KMS-11 (cell line): ENCODE data around the gene FER.

Source experiments
- H2AFZ ChIP-seq: fragments of 200-600 bp; sonication (generic); 2 replicates; pipeline ENCODE4 v1.6.1; 2016; ENCODE audit warnings: antibody characterized with exemption, mixed run types, low read depth
- H3K27ac ChIP-seq: fragments of 200-600 bp; sonication (generic); 2 replicates; pipeline ENCODE4 v1.6.1; 2016; ENCODE audit warnings: mild to moderate bottlenecking, mixed run types
- H3K27me3 ChIP-seq: fragments of 200-600 bp; sonication (generic); 2 replicates; pipeline ENCODE4 v1.6.1; 2017; ENCODE audit warnings: mild to moderate bottlenecking, low read depth, mixed run types, moderate library complexity; ENCODE audit not compliant: insufficient read depth
- H3K36me3 ChIP-seq: fragments of 200-600 bp; sonication (generic); 2 replicates; pipeline ENCODE4 v1.6.1; 2017; ENCODE audit warnings: mild to moderate bottlenecking, mixed run types; ENCODE audit not compliant: insufficient read depth
- H3K4me1 ChIP-seq: fragments of 200-600 bp; sonication (generic); 2 replicates; pipeline ENCODE4 v1.6.1; 2016; ENCODE audit warnings: mild to moderate bottlenecking, low read depth, mixed run types; ENCODE audit not compliant: poor library complexity, severe bottlenecking
- H3K4me2 ChIP-seq: fragments of 200-600 bp; sonication (generic); 2 replicates; pipeline ENCODE4 v1.7.0; 2016; ENCODE audit warnings: mild to moderate bottlenecking, mixed run types
- H3K4me3 ChIP-seq: fragments of 200-600 bp; sonication (generic); IDR thresholded peaks from 2 replicates; pipeline ENCODE4 v1.6.1; 2017; ENCODE audit warnings: low read depth, low read length, mixed read lengths; ENCODE audit not compliant: insufficient read depth
- H3K79me2 ChIP-seq: fragments of 200-600 bp; sonication (generic); 2 replicates; pipeline ENCODE4 v1.6.1; 2016; ENCODE audit warnings: low read depth, mixed run types; ENCODE audit not compliant: insufficient read depth
- H3K9ac ChIP-seq: fragments of 200-600 bp; sonication (generic); 2 replicates; pipeline ENCODE4 v1.6.1; 2016; ENCODE audit warnings: mild to moderate bottlenecking, mixed run types
- H4K20me1 ChIP-seq: fragments of 200-600 bp; sonication (generic); 2 replicates; pipeline ENCODE4 v1.6.1; 2016; ENCODE audit warnings: mild to moderate bottlenecking, mixed run types; ENCODE audit not compliant: insufficient read depth
- TF ChIP-seq, protein P1 (sequence below): fragments of 200-600 bp; sonication (generic); conservative IDR thresholded peaks from 2 replicates; pipeline ENCODE4 v1.6.1; 2017; ENCODE audit warnings: low read depth, mild to moderate bottlenecking, antibody characterized with exemption, low read length, moderate library complexity, mixed read lengths

FER gene

GRCh38 chr5:109143031-109143430 lies 395.3 kb downstream of the FER start:
- Histone ChIP-seq H3K4me1 (no peaks in the 10 kb centered on the region), H3K79me2 (no peaks in the 10 kb centered on the region), H3K27me3 (no peaks in the 10 kb centered on the region), H3K36me3 (no peaks in the 10 kb centered on the region), H2AFZ (no peak overlapping the region), H4K20me1 (no peaks in the 10 kb centered on the region), H3K9ac (no peak overlapping the region), H3K4me3 (no peak overlapping the region), H3K4me2 (no peak overlapping the region), H3K27ac (no peak overlapping the region)
- TF ChIP-seq, protein P1, sequence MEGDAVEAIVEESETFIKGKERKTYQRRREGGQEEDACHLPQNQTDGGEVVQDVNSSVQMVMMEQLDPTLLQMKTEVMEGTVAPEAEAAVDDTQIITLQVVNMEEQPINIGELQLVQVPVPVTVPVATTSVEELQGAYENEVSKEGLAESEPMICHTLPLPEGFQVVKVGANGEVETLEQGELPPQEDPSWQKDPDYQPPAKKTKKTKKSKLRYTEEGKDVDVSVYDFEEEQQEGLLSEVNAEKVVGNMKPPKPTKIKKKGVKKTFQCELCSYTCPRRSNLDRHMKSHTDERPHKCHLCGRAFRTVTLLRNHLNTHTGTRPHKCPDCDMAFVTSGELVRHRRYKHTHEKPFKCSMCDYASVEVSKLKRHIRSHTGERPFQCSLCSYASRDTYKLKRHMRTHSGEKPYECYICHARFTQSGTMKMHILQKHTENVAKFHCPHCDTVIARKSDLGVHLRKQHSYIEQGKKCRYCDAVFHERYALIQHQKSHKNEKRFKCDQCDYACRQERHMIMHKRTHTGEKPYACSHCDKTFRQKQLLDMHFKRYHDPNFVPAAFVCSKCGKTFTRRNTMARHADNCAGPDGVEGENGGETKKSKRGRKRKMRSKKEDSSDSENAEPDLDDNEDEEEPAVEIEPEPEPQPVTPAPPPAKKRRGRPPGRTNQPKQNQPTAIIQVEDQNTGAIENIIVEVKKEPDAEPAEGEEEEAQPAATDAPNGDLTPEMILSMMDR = no peak

GRCh38 chr5:109145139-109145538 lies 397.4 kb downstream of the FER start:
- Histone ChIP-seq H3K4me1 (no peaks in the 10 kb centered on the region), H3K36me3 (no peaks in the 10 kb centered on the region), H3K4me2 (no peak overlapping the region), H3K27ac (no peak overlapping the region), H3K9ac (no peak overlapping the region), H2AFZ (no peak overlapping the region), H3K79me2 (no peaks in the 10 kb centered on the region), H3K4me3 (no peak overlapping the region), H4K20me1 (no peaks in the 10 kb centered on the region), H3K27me3 (no peaks in the 10 kb centered on the region)
- TF ChIP-seq, protein P1 = no peak

DNA sequence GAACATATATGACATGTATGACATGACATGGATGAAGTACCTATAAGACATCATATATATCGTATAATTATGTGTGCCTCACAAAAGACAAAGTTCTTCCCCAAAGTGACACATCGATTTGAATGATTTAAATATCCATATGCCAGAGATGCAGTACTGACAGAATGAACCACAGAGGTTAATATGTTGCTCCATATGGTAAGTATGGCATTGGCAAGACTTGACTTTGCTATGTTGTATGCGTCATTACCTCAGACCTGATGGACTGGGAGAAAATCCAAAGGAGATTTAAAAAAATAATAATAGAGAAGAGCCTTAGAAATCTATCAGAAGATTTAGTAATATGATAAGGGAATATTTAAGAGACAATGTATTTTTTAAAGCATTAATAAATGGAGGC lies 398.9 kb downstream of the FER start:
- no peaks in the 10 kb centered on the region for H3K27me3 ChIP-seq
- TF ChIP-seq, protein P1 = no peak
- no peak overlapping the region for H3K9ac ChIP-seq
- H3K79me2 ChIP-seq = no peaks in the 10 kb centered on the region
- H3K27ac ChIP-seq = no peak overlapping the region
- no peak overlapping the region for H3K4me2 ChIP-seq
- H3K4me1 ChIP-seq = no peaks in the 10 kb centered on the region
- H3K4me3 ChIP-seq = no peak overlapping the region
- H3K36me3 ChIP-seq = no peaks in the 10 kb centered on the region
- H2AFZ ChIP-seq = no peak overlapping the region
- H4K20me1 ChIP-seq = no peaks in the 10 kb centered on the region

- TF ChIP-seq, protein P1 = no peak
- H3K27me3 ChIP-seq = no peaks in the 10 kb centered on the region
- H4K20me1 ChIP-seq = no peaks in the 10 kb centered on the region
- H3K79me2 ChIP-seq = no peaks in the 10 kb centered on the region
- H2AFZ ChIP-seq = no peak overlapping the region
- H3K4me3 ChIP-seq = no peak overlapping the region
- no peaks in the 10 kb centered on the region for H3K36me3 ChIP-seq
- no peak overlapping the region for H3K4me2 ChIP-seq
- no peak overlapping the region for H3K27ac ChIP-seq
- H3K4me1 ChIP-seq = no peaks in the 10 kb centered on the region
- no peak overlapping the region for H3K9ac ChIP-seq
These were observed 404.9 kb downstream of the FER start for GRCh38 chr5:109152565-109152964.
